ENCODE results near the gene BICDL2.

BICDL2 gene

GRCh38 chr16:3047387-3047720, 10.6 kb upstream of the BICDL2 start:
- DNase-seq (ENCODE audit: low spot score) = no peak

- DNase-seq (ENCODE audit: low spot score) = no peak
Measured at GRCh38 chr16:3046641-3047386, 10.1 kb upstream of the BICDL2 start.

GRCh38 chr16:3045758-3046640, 9.3 kb upstream of the BICDL2 start, which contains the start of gene MMP25:
MMP25 (plus strand) TSS chr16:3046561; CDS start chr16:3046918, 357 bp downstream.
- peak; percentile 74 for DNase-seq (ENCODE audit: low spot score)

GRCh38 chr16:3044708-3045107, 8.0 kb upstream of the BICDL2 start:
- DNase-seq (ENCODE audit: low spot score) = no peak

- DNase-seq (ENCODE audit: low spot score) = no peak
Measured at GRCh38 chr16:3042376-3042775, 5.6 kb upstream of the BICDL2 start.

- no peak for DNase-seq (ENCODE audit: low spot score)
Measured at GRCh38 chr16:3038896-3039295, 2.2 kb upstream of the BICDL2 start.

- DNase-seq (ENCODE audit: low spot score) = no peak
Measured at GRCh38 chr16:3038256-3038655, 1.5 kb upstream of the BICDL2 start.

- no peak for DNase-seq (ENCODE audit: low spot score)
Measured at GRCh38 chr16:3035972-3036725, 595 bp downstream of the BICDL2 start.

- no peak for DNase-seq (ENCODE audit: low spot score)
Measured at GRCh38 chr16:3035289-3035971, 1.3 kb downstream of the BICDL2 start.

- DNase-seq (ENCODE audit: low spot score) = no peak
Measured at GRCh38 chr16:3032624-3033023, 4.1 kb downstream of the BICDL2 start.

GRCh38 chr16:3030222-3031212, 6.2 kb downstream of the BICDL2 start:
- no peak for DNase-seq (ENCODE audit: low spot score)

- no peak for DNase-seq (ENCODE audit: low spot score)
Measured at GRCh38 chr16:3029491-3030221, 7.1 kb downstream of the BICDL2 start.

GRCh38 chr16:3028716-3029319, 7.9 kb downstream of the BICDL2 start:
- no peak for DNase-seq (ENCODE audit: low spot score)

- DNase-seq (ENCODE audit: low spot score) = peak; percentile 96
Measured at GRCh38 chr16:3027983-3028715, 8.6 kb downstream of the BICDL2 start.

- DNase-seq (ENCODE audit: low spot score) = no peak
Measured at GRCh38 chr16:3027489-3027795, 9.3 kb downstream of the BICDL2 start.

- DNase-seq (ENCODE audit: low spot score) = no peak
Measured at GRCh38 chr16:3026609-3027488, 9.9 kb downstream of the BICDL2 start.

GRCh38 chr16:3026003-3026378, 10.8 kb downstream of the BICDL2 start:
- no peak for DNase-seq (ENCODE audit: low spot score)
